HepG2 (cell line): ENCODE results near the gene C1orf159. TPM values are rescaled to one million over a fixed set of nuclear protein-coding genes. Genes with fewer than 3 reads are reported as not detected.

Experiments
- ARHGAP35 ChIP-seq: sonication (generic); formaldehyde crosslinking; IDR thresholded peaks from 2 replicates; pipeline ENCODE4 v1.9.0; 2022; ENCODE audit warnings: mild to moderate bottlenecking, inconsistent platforms, moderate library complexity, missing genetic modification reagents, borderline replicate concordance
- E2F2 ChIP-seq: sonication (generic); formaldehyde crosslinking; IDR thresholded peaks from 2 replicates; pipeline ENCODE4 v1.4.0; 2020; ENCODE audit warnings: missing genetic modification reagents, borderline replicate concordance
- HCFC1 ChIP-seq: fragments of 150-350 bp; IDR thresholded peaks from 2 replicates; pipeline ENCODE4 v1.6.1; 2014; ENCODE audit warnings: low read depth, low read length
- HMGXB3 ChIP-seq: sonication (generic); formaldehyde crosslinking; IDR thresholded peaks from 2 replicates; pipeline ENCODE4 v1.4.0; 2020; ENCODE audit warnings: missing genetic modification reagents, borderline replicate concordance
- IRF2 ChIP-seq: IDR thresholded peaks from 2 replicates; pipeline ENCODE4 v1.6.1; 2018; ENCODE audit warnings: missing genetic modification reagents, missing compliant biosample characterization
- KDM6A ChIP-seq: IDR thresholded peaks from 2 replicates; pipeline ENCODE4 v1.6.1; 2016; ENCODE audit warnings: low read depth
- NFIC ChIP-seq: IDR thresholded peaks from 2 replicates; pipeline ENCODE4 v1.6.1; 2012; ENCODE audit warnings: mild to moderate bottlenecking, low read length, inconsistent platforms
- PAX8 ChIP-seq: sonication (generic); formaldehyde crosslinking; IDR thresholded peaks from 2 replicates; pipeline ENCODE4 v1.8.0; 2022; ENCODE audit warnings: mild to moderate bottlenecking, missing genetic modification reagents, borderline replicate concordance
- PBX2 ChIP-seq: IDR thresholded peaks from 2 replicates; pipeline ENCODE4 v1.6.1; 2016; ENCODE audit warnings: control low read depth
- SP140L ChIP-seq: sonication (generic); formaldehyde crosslinking; IDR thresholded peaks from 2 replicates; pipeline ENCODE4 v1.4.0; 2020; ENCODE audit warnings: missing genetic modification reagents, borderline replicate concordance
- ZBTB4 ChIP-seq: sonication (generic); formaldehyde crosslinking; IDR thresholded peaks from 2 replicates; pipeline ENCODE4 v1.4.0; 2020; ENCODE audit warnings: missing genetic modification reagents, mild to moderate bottlenecking, borderline replicate concordance
- ZNF317 ChIP-seq: sonication (generic); formaldehyde crosslinking; IDR thresholded peaks from 2 replicates; pipeline ENCODE4 v1.5.0; 2020; ENCODE audit warnings: mild to moderate bottlenecking, missing genetic modification reagents
- ZNF382 ChIP-seq: sonication (generic); formaldehyde crosslinking; IDR thresholded peaks from 2 replicates; pipeline ENCODE4 v1.5.0; 2020; ENCODE audit warnings: missing genetic modification reagents, mild to moderate bottlenecking, borderline replicate concordance
- ZNF44 ChIP-seq: sonication (generic); formaldehyde crosslinking; IDR thresholded peaks from 2 replicates; pipeline ENCODE4 v1.5.1; 2020; ENCODE audit warnings: mild to moderate bottlenecking, missing genetic modification reagents
- ZNF615 ChIP-seq: sonication (generic); formaldehyde crosslinking; IDR thresholded peaks from 2 replicates; pipeline ENCODE4 v1.5.0; 2020; ENCODE audit warnings: mild to moderate bottlenecking, missing genetic modification reagents, borderline replicate concordance
- ZNF619 ChIP-seq: sonication (generic); formaldehyde crosslinking; IDR thresholded peaks from 2 replicates; pipeline ENCODE4 v1.4.0; 2020; ENCODE audit warnings: mild to moderate bottlenecking, missing genetic modification reagents
- ZNF720 ChIP-seq: sonication (generic); formaldehyde crosslinking; IDR thresholded peaks from 2 replicates; pipeline ENCODE4 v1.4.0; 2020; ENCODE audit warnings: missing genetic modification reagents
- polyA plus RNA-seq, 8 experiments: library from polyadenylated mRNA; depleted of rRNA in 3 of 8; stranded (reverse) in 7 of 8; unstranded in 1 of 8; fragments of >200 nt; fragmentation: Illumina TruSeq in 4 of 8; extraction: Trizol in 4 of 8; gene quantifications; 2 replicates each; pipeline versions ENCODE4 v1.2.1 to v1.2.3, GENCODE V29; 2011 to 2016; ENCODE audit warnings: low read depth in 4 of 8, missing spikeins in 1 of 8, mixed read lengths in 1 of 8; ENCODE audit not compliant: insufficient read depth in 1 of 8
- total RNA-seq, 5 experiments: library from RNA; depleted of rRNA; stranded (reverse); fragments of >200 nt; fragmentation: Illumina TruSeq; extraction: Trizol; gene quantifications; 2 replicates each; pipeline ENCODE4 v1.2.3, GENCODE V29; 2016; ENCODE audit warnings: low read depth in 1 of 5
- TF ChIP-seq, protein P1 (sequence below): sonication (generic); formaldehyde crosslinking; IDR thresholded peaks from 2 replicates; pipeline ENCODE4 v1.4.0; 2020; ENCODE audit warnings: mild to moderate bottlenecking, missing genetic modification reagents

Gene C1orf159
- total and polyA plus RNA-seq, 2 of the 13 experiments (the other 11 are each of a cell fraction or from before 2014, with no cell fraction given): 3.8 to 6.7 TPM

GRCh38 chr1:1164701-1165451, 49.0 kb upstream of the C1orf159 start (continued):
- no peak; the same call in 1 of the 2 replicates for TF ChIP-seq ARHGAP35 (CRISPR knock-in tag)
- no peak for TF ChIP-seq PAX8 (CRISPR knock-in tag)
- no peak for TF ChIP-seq NFIC
- TF ChIP-seq ZNF44 (CRISPR knock-in tag): no peak
- TF ChIP-seq ZNF619 (CRISPR knock-in tag): no peak
- TF ChIP-seq E2F2 (CRISPR knock-in tag): no peak
- TF ChIP-seq ZNF382 (CRISPR knock-in tag): no peak
- TF ChIP-seq ZNF317 (CRISPR knock-in tag): no peak; the same call in 1 of the 2 replicates
- TF ChIP-seq HCFC1: no peak
- TF ChIP-seq ZNF720 (CRISPR knock-in tag): no peak
- TF ChIP-seq SP140L (CRISPR knock-in tag): no peak
- no peak for TF ChIP-seq ZBTB4 (CRISPR knock-in tag)
- TF ChIP-seq KDM6A: no peak
- TF ChIP-seq, protein P1, sequence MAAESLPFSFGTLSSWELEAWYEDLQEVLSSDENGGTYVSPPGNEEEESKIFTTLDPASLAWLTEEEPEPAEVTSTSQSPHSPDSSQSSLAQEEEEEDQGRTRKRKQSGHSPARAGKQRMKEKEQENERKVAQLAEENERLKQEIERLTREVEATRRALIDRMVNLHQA (CRISPR knock-in tag): no peak
- TF ChIP-seq ZNF615 (CRISPR knock-in tag): no peak
- TF ChIP-seq HMGXB3: no peak
- no peak for TF ChIP-seq PBX2 (CRISPR knock-in tag)
- TF ChIP-seq IRF2: no peak
